IMR-90 (cell line): ENCODE results near the gene CAMK2B. TPM values are rescaled to one million over a fixed set of nuclear protein-coding genes. Genes with fewer than 3 reads are reported as not detected.

Source experiments
- ATAC-seq: fragments of 200-7000 bp; cut with Tn5 transposase; 2 replicates; pipeline ENCODE4 v1.9.1; 2020; ENCODE audit warnings: low read depth, mild to moderate bottlenecking, moderate library complexity
- BruUV-seq: library from RNA; stranded (reverse); fragments of 400-500 nt; replicated peaks from 2 replicates; lab custom pipeline; 2021; lab: Mats Ljungman, UMichigan
- CTCF ChIA-PET: fragments of 300-600 bp; formaldehyde crosslinking; extraction: SDS; loops from one replicate; lab custom pipeline; 2021; ENCODE audit warnings: antibody characterized with exemption; lab: Yijun Ruan, JAX
- POLR2A ChIA-PET: fragments of 300-600 bp; sonication (Branson Sonifier 250); formaldehyde crosslinking; loops from one replicate; lab custom pipeline; 2022; ENCODE audit warnings: antibody characterized with exemption; ENCODE audit not compliant: unreplicated experiment; lab: Charles Lee
- DNase-seq: peaks from one replicate; pipeline ENCODE4 v3.0.0; 2013
- H2AFZ ChIP-seq: replicated peaks from 2 replicates; pipeline ENCODE3; 2013; ENCODE audit warnings: low read length, mild to moderate bottlenecking; ENCODE audit not compliant: poor library complexity
- H2AK5ac ChIP-seq: 2 replicates; pipeline ENCODE4 v1.6.1; 2013; ENCODE audit warnings: low read depth, low read length, inconsistent platforms
- H2AK9ac ChIP-seq: replicated peaks from 2 replicates; pipeline ENCODE3; 2013; ENCODE audit warnings: mild to moderate bottlenecking, low read depth, low read length, moderate library complexity; ENCODE audit not compliant: poor library complexity
- H2BK120ac ChIP-seq: 2 replicates; pipeline ENCODE4 v1.6.1; 2013; ENCODE audit warnings: low read depth, low read length, inconsistent platforms
- H2BK15ac ChIP-seq: 3 replicates; pipeline ENCODE4 v1.6.1; 2013; ENCODE audit warnings: low read depth, low read length, inconsistent platforms
- H2BK20ac ChIP-seq: 2 replicates; pipeline ENCODE4 v1.6.1; 2013; ENCODE audit warnings: low read depth, mild to moderate bottlenecking, inconsistent platforms, low read length, moderate library complexity
- H2BK5ac ChIP-seq: 2 replicates; pipeline ENCODE4 v1.6.1; 2013; ENCODE audit warnings: mild to moderate bottlenecking, low read depth, low read length, inconsistent platforms; ENCODE audit not compliant: poor library complexity, severe bottlenecking
- H3K14ac ChIP-seq: replicated peaks from 2 replicates; pipeline ENCODE4 v1.6.1; 2013; ENCODE audit warnings: low read depth, low read length, inconsistent platforms
- H3K18ac ChIP-seq: 2 replicates; pipeline ENCODE4 v1.6.1; 2013; ENCODE audit warnings: low read depth, low read length, control low read depth
- H3K23ac ChIP-seq: 2 replicates; pipeline ENCODE4 v1.6.1; 2013; ENCODE audit warnings: low read depth, low read length, inconsistent platforms
- H3K27ac ChIP-seq: 2 replicates; pipeline ENCODE4 v1.5.1; 2013; ENCODE audit warnings: mild to moderate bottlenecking, control low read depth, low read length; ENCODE audit not compliant: insufficient read depth
- H3K27me3 ChIP-seq: 2 replicates; pipeline ENCODE4 v1.6.1; 2013; ENCODE audit warnings: low read length; ENCODE audit not compliant: control insufficient read depth, insufficient read depth
- H3K36me3 ChIP-seq: 2 replicates; pipeline ENCODE4 v1.6.1; 2013; ENCODE audit warnings: low read length, mixed read lengths; ENCODE audit not compliant: control insufficient read depth, insufficient read depth
- H3K4ac ChIP-seq: 2 replicates; pipeline ENCODE4 v1.6.1; 2013; ENCODE audit warnings: low read depth, low read length, inconsistent platforms
- H3K4me1 ChIP-seq: 2 replicates; pipeline ENCODE4 v1.6.1; 2013; ENCODE audit warnings: low read length, mixed read lengths; ENCODE audit not compliant: control insufficient read depth, insufficient read depth
- H3K4me2 ChIP-seq: 2 replicates; pipeline ENCODE4 v1.6.1; 2013; ENCODE audit warnings: low read depth, mild to moderate bottlenecking, control low read depth, low read length, moderate library complexity
- H3K4me3 ChIP-seq: 2 replicates; pipeline ENCODE4 v1.5.1; 2013; ENCODE audit warnings: low read depth, mild to moderate bottlenecking, control low read depth, low read length, moderate library complexity; ENCODE audit not compliant: insufficient read depth
- H3K56ac ChIP-seq: 2 replicates; pipeline ENCODE4 v1.6.1; 2013; ENCODE audit warnings: low read length, inconsistent platforms; ENCODE audit not compliant: insufficient read depth; ENCODE audit errors: extremely low read depth
- H3K79me1 ChIP-seq, 2 experiments: 2 replicates each; pipeline ENCODE4 v1.6.1; 2013; ENCODE audit warnings: low read length in 2 of 2, inconsistent platforms in 1 of 2, low read depth in 1 of 2
- H3K9ac ChIP-seq: 2 replicates; pipeline ENCODE4 v1.6.1; 2013; ENCODE audit warnings: low read depth, low read length, control low read depth
- H3K9me1 ChIP-seq: 2 replicates; pipeline ENCODE4 v1.6.1; 2013; ENCODE audit warnings: low read length, inconsistent platforms; ENCODE audit not compliant: insufficient read depth
- H3K9me3 ChIP-seq: 2 replicates; pipeline ENCODE4 v1.6.1; 2013; ENCODE audit warnings: low read length; ENCODE audit not compliant: control insufficient read depth, insufficient read depth
- H4K20me1 ChIP-seq: 2 replicates; pipeline ENCODE4 v1.6.1; 2013; ENCODE audit warnings: low read length, inconsistent platforms; ENCODE audit not compliant: insufficient read depth
- H4K5ac ChIP-seq: 2 replicates; pipeline ENCODE4 v1.6.1; 2013; ENCODE audit warnings: mild to moderate bottlenecking, low read depth, low read length, control low read depth
- H4K8ac ChIP-seq, 2 experiments: 2 replicates each; pipeline ENCODE4 v1.6.1; 2013; ENCODE audit warnings: low read depth in 2 of 2, low read length in 2 of 2, control low read depth in 1 of 2, inconsistent platforms in 1 of 2
- H4K91ac ChIP-seq: 2 replicates; pipeline ENCODE4 v1.6.1; 2013; ENCODE audit warnings: low read depth, low read length, inconsistent platforms; ENCODE audit not compliant: insufficient read depth
- CTCF ChIP-seq: conservative IDR thresholded peaks from 2 replicates; pipeline ENCODE4 v1.5.1; 2012; ENCODE audit warnings: mild to moderate bottlenecking, low read depth, low read length, improper control_type of control experiment
- FOS ChIP-seq: fragments of 150-350 bp; IDR thresholded peaks from 2 replicates; pipeline ENCODE4 v1.6.1; 2016; ENCODE audit warnings: low read depth, low read length
- MAFK ChIP-seq: IDR thresholded peaks from 2 replicates; pipeline ENCODE4 v1.6.1; 2012; ENCODE audit warnings: low read depth, low read length, improper control_type of control experiment
- MXI1 ChIP-seq: IDR thresholded peaks from 2 replicates; pipeline ENCODE4 v1.6.1; 2012; ENCODE audit warnings: low read depth, mild to moderate bottlenecking, low read length, moderate library complexity, borderline replicate concordance
- POLR2A ChIP-seq: IDR thresholded peaks from 2 replicates; pipeline ENCODE4 v1.6.1; 2012; ENCODE audit warnings: mild to moderate bottlenecking, low read depth, low read length
- RAD21 ChIP-seq: IDR thresholded peaks from 2 replicates; pipeline ENCODE4 v1.6.1; 2012; ENCODE audit warnings: low read length, improper control_type of control experiment
- WGBS, 2 experiments: methylation state at CpG; one replicate each; pipeline versions ENCODE4 v1.1.5 to v1.1.7; 2013; ENCODE audit warnings: missing lambda C conversion rate in 2 of 2; ENCODE audit not compliant: insufficient read length in 1 of 2; ENCODE audit errors: extremely low coverage in 2 of 2; 5-methylcytosine and 5-hydroxymethylcytosine counted together
- dilution Hi-C: fragments of 300-500 bp; cut with HindIII; formaldehyde crosslinking; loops from one replicate; pipeline ENCODE4 v1.14.3; 2018; ENCODE audit warnings: low sequenced_read_pairs; ENCODE audit not compliant: unreplicated experiment
- in situ Hi-C: fragments of 300-500 bp; cut with MboI; formaldehyde crosslinking; loops from 3 replicates; pipeline ENCODE4 v1.14.3; 2019; ENCODE audit warnings: low sequenced_read_pairs, inconsistent platforms, mixed read lengths
- intact Hi-C: fragments of 100-400 bp; cut with micrococcal nuclease; formaldehyde crosslinking; loops from 2 replicates; pipeline ENCODE4 v1.10.0; 2022
- polyA plus RNA-seq, 3 experiments: library from polyadenylated mRNA; depleted of rRNA; stranded (reverse); fragments of >200 nt; gene quantifications; 2 replicates each; pipeline ENCODE4 v1.2.3, GENCODE V29; 2012; ENCODE audit warnings: low replicate concordance in 1 of 3
- total RNA-seq: library from RNA; depleted of rRNA; stranded (reverse); fragments of >200 nt; gene quantifications from 2 replicates; pipeline ENCODE4 v1.2.3, GENCODE V29; 2012
- TF ChIP-seq, protein P1 (sequence below): fragments of 150-350 bp; IDR thresholded peaks from 2 replicates; pipeline ENCODE4 v1.6.1; 2017; ENCODE audit warnings: mild to moderate bottlenecking, antibody characterized with exemption, low read length, low read depth

Gene CAMK2B
- total and polyA plus RNA-seq, 2 of the 4 experiments (the other 2 are of a cell fraction), result 0.18 to 0.36 TPM

GRCh38 chr7:44334734-44335097 lies 9.3 kb upstream of the CAMK2B start:
- Histone ChIP-seq H3K27me3 (peaks cover 19% of the 10 kb centered on the region), H3K36me3 (no peaks in the 10 kb centered on the region), H3K79me1 (no peaks in the 10 kb centered on the region), H3K4me2 (no peak overlapping the region), H3K27ac (no peak overlapping the region), H2AK9ac (no peak overlapping the region), H4K5ac (no peak overlapping the region), H3K9me1 (no peaks in the 10 kb centered on the region), H3K14ac (no peak overlapping the region), H2AK5ac (no peak overlapping the region), H3K23ac (no peak overlapping the region), H2BK5ac (no peak overlapping the region), H2BK120ac (no peak overlapping the region), H3K4me3 (no peak overlapping the region), H3K9me3 (peaks cover 3% of the 10 kb centered on the region), H4K8ac (no peak overlapping the region), H2BK20ac (no peak overlapping the region), H2AFZ (no peak overlapping the region), H4K91ac (no peak overlapping the region), H3K4me1 (no peaks in the 10 kb centered on the region), H4K20me1 (no peaks in the 10 kb centered on the region), H3K9ac (no peak overlapping the region), H2BK15ac (no peak overlapping the region), H3K56ac (no peak overlapping the region), H3K4ac (no peak overlapping the region), H3K18ac (no peak overlapping the region)
- 90% methylated on average over 2 of the region's 11 CpGs; no CpG with 5 or more reads in 1 of the 2 experiments for WGBS, 2 experiments
- POLR2A ChIA-PET, result no interaction called here
- no peak for DNase-seq
- in situ Hi-C loops (no loop called here), intact Hi-C loops (no loop called here), dilution Hi-C loops (no loop called here)
- no peak for ATAC-seq
- no TSS peak for BruUV-seq
- TF ChIP-seq CTCF (no peak), MAFK (no peak), RAD21 (no peak), MXI1 (no peak), POLR2A (no peak), FOS (no peak)
- TF ChIP-seq, protein P1, sequence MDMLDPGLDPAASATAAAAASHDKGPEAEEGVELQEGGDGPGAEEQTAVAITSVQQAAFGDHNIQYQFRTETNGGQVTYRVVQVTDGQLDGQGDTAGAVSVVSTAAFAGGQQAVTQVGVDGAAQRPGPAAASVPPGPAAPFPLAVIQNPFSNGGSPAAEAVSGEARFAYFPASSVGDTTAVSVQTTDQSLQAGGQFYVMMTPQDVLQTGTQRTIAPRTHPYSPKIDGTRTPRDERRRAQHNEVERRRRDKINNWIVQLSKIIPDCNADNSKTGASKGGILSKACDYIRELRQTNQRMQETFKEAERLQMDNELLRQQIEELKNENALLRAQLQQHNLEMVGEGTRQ, result no peak
- CTCF ChIA-PET, result no interaction called here
